GM21367 (cell line): Measurements from ENCODE around the gene CEP170.
"Not testable (repeated sequence)": the region's sequence is repeated elsewhere in the genome, so short reads cannot be mapped to it uniquely, and the experiment has no call there.

ENCODE experiments used
- ATAC-seq: cut with Tn5 transposase; IDR thresholded peaks from one replicate; pipeline ENCODE4 v1.9.1; 2021; ENCODE audit not compliant: unreplicated experiment

CEP170 gene

DNA sequence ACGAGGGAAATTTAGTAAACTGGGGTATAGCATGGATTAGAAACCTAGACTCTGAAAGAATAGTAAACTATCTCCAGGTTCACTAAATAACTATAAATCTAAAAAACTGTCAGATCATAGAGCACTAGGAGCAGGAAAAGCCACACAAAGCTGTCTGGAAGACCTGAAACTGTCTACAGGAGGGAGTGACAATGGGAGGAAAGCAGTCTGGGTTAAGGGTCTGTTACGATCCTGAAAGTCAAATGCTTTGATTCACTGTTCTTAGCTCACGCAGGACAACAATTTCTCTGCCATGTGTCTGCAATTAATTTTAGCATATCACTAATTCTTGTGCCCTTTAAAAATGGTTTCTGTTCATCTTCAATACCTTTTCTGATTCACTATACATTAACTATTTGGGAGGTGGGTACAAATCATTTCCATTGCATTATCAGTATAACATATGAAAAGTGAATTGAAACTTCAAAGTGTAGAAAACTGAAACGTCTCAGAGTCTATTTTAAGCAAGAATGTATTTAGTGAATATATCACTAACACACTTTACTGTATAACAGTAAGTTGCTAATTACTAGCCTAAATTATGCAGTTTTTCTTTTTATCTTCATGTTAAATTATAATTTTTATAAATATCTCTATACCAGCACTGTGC is 18.4 kb downstream of the CEP170 start:
- ATAC-seq = peak; percentile 67

DNA sequence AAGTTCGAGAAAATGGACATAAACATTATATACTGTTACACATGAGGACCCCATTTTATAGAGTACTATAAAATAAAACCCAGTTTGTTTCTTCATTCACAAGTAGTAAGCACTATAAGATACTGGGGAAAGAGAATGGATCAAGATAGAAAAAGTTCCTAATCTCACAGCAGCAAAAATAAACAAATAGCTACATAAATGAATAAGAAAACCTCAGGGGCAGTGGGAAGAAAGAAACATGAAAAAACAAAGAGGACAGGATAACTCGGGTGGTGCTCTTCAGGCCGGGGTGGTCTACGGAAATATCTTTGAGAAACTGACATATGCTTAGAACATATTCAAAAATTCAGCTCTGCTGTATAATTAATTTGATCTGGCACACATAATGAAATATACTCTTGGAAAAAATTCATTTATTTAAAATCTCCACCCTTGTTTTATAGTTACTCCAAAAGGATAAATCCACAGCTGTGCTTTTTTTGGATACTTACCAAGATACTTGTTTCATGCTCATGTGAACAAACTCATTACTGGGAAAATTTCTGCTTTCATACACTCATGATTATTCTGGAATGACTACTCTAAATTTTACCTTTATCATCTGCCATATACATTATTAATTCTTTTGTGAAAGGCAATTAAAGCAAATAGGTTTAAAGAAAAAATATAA is 20.0 kb downstream of the CEP170 start:
- ATAC-seq = no peak

DNA sequence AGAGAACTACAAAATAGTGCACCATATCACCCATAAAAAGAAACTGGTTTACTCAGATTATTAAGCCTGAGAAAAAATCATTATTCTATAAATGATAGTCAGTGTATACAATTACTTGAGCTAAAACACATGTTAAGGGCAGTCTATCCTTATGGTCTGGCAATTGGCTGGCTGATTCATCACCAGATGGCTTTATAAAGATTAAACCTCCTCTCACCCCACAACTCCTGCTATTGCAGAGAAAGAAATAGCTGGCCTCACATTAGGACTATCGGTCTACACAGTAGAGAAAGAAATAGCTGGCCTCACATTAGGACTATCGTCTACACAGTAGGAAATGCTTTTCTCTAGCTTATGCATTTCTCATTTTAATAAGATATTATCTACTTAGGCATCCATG is 21.2 kb downstream of the CEP170 start:
- no peak for ATAC-seq

DNA sequence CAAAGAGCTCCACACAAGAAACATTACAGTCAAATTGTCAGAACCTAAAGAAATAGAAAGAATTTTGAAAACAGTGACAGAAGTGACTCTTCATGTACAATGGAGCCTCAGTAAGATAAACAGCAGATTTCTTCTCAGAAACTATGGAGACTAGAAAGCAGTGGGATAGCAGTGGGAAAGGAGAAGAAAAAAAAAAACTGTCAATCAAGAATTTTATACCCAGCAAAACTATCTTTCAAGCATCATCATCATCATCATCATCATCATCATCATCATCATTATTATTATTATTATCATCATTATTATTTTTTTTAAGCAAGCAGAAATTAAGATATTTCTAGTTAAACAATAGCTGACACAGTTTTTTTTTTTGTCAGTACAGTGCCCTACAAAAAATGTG is 24.2 kb downstream of the CEP170 start:
- no peak for ATAC-seq

DNA sequence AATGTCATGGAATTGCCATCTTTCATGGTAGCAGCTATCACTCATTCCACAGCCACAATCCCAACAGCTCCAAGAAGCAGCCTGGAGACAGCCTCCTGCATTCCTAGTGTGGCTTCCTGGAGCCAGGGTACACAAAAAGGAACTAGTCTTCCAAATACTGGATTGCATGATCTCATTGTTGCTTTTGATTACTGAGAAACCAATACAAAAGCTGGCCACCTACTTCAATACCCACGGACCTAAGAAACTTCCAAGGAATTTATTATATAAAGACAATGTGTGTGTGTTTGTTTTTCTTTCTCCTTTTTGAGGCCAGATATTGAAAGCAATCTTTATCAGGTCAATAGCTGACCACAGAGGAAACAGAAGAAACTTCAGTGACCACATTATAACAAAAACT is 25.6 kb downstream of the CEP170 start:
- ATAC-seq = no peak

DNA sequence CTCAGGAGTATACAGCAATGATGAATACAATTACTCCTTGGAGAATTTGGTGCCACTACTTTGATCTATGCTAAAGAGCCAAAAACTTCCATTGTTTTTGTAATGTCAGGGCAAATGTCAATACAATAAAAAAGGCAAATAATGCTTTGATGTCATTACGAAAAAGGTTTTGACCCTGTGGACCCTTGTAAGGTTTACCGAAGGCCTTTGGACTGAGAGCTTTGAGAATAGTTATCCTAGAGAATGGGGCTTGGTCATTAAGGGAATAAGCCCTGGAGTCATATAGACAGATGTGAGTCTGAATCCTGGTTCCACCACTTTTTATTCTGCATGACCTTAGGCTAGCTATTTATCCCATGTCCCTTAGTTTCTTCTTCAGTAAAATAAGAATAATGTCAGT is 27.5 kb downstream of the CEP170 start:
- no peak for ATAC-seq

DNA sequence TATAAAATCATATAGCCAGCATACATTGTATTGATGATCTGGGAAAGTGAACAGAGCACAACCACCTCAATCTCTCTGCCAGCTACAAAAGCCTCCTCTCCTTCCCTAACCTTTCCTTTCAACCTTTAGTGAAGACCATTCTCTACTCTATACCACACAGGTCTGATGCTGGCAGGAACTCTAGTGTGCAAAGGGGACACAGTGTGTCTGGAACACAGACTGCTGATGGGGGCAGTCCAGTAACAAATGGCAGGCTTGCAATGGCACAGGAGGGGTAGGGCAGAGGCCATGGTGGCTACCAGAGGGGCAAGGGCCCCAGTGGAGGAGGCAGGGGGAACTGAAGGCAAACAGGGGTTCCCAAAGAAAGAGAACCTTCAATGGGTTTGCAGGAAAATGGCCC is 37.0 kb downstream of the CEP170 start:
- no peak for ATAC-seq

DNA sequence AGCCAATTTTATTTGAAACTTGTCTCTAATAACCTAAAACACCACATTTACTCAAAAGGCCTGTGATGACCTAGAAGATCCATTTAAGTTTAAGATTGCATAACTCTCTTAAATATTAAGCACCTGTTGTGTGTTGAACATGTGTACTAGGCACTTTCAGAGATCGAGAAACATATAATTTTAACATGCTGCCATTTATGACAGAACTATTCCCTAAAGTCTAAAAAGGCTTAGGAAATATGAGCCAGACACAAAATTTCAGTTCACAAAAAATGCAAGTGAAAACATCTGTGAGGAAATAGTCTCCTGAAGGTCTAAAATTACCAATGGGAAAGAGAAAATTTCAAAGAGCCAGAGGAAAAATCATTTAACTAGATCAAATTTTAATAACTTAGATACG is 37.7 kb downstream of the CEP170 start:
- no peak for ATAC-seq

DNA sequence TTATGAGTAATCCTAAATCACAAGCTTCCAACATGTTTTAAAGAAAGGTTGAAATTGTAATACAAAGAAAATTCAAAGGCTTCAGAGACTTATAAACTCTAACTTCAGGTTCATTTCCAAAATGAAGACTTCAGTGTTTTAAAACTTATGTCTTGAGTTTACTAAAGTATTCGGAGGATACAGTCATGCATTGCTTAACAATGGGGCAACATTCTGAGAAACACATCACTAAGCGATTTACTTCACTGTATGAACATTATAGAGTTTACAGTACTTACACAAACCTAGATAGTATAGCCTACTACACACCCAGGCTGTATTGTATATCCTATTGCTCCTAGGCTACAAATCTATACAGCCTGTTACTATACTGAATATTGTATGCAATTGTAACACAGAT is 38.3 kb downstream of the CEP170 start:
- no peak for ATAC-seq

DNA sequence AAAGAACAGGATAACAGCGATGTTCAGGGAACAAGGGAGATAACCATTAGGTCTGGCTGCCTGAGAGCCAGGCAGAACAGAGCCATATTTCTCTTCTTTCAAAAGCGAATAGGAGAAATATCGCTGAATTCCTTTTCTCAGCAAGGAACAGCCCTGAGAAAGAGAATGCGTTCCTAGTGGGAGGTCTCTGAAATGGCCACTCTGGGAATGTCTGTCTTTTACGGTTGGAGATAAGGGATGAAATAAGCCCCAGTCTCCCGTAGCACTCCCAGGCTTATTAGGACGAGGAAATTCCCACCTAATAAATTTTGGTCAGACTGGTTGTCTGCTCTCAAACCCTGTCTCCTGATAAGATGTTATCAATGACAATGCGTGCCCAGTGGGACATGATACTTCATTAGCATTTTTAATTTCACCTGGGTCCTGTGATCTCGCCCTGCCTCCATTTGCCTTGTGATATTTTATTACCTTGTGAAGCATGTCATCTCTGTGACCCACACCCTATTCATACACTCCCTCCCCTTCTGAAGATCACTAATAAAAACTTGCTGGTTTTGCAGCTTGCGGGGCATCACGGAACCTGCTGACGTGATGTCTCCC is 39.7 kb downstream of the CEP170 start:
- not testable (repeated sequence) for ATAC-seq

DNA sequence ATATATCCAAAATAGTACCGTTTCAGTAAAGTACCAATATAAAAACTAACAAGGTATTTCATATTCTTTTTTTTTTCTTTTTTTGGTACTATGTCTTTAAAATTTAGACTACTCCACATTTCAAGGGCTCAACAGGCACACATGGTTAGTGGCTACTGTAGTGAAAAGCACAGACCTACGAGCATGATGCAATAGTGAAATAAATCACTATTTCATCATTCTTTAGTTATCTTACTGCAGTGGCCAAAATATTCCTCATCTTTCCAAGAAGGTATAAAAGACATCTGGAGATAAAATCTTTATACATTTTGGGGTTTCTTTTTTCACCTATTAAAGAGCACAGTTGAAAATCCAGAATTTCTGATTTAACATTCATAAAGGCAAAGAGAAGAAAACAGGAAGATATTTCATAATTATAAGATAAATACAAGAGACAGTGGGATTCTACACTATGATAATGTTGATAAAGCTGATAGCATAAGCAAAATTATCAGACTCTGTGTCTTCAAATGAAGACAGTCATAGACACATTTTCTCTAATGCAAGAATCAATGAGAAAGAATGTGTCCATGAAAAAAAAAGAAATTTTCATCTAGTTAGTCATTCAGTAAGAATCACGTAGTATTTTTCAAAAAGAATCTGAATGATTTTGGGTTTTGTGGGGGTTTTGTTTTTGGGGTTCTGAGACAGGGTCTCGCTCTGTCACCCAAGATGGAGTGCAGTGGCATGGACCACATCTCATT is 41.9 kb downstream of the CEP170 start:
- no peak for ATAC-seq

DNA sequence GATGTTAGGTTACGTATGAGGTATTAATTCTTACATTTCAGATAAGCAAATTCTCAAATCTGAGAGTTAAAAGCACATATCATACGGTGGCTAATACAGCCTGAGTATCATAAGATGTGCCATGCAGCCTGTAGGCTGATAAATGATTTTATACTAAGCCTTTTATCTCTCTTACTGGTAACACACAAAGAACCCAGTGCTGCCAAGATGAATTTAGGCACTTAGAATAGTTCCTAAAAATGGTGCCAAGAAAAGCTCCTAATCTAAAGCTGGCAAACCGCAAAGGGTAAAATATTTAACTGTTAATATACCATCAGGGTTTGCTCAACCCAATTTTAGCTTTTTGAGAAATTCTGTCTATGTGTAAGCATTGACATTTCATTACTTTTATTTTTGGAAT is 43.1 kb downstream of the CEP170 start:
- not testable (repeated sequence) for ATAC-seq

DNA sequence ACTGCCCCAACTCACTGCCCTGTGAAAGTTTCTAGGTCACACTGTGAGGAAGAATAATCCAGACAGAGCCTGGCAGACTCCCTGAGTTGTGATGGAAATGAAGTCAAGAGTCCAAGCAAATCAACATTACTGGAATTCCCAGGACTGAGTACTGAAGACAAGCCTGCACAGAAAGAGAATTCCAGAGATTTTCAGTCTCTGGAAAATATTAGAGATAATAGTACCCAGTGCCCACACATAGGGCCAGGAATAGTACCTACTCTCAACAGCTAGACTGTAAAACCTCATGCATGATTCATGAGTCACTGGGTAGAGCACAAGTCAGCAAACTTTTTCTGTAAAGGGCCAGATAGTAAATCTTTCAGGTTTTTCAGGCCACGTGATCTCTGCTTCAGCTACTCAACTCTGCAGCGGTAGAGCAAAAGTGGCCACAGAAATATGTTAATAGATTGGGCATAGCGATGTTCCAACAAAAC is 50.0 kb downstream of the CEP170 start:
- ATAC-seq = not testable (repeated sequence)

DNA sequence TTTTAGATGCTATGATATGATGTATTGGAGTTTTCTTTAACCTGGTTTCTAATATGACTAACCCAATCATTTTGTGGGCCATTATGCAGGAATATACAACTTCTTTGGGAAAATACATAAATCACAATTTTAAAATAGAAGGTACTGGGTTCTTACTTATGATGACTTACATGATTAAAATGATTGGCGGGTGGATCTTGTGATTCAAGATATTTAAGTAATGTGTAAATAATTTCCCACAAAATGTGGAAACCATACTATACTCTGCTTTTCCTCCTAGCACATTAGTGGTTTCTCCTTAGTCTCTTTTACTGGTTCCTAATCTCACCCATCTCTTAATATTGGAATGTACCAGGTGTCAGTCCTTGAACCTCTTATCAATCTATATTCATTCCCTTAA is 50.7 kb downstream of the CEP170 start:
- ATAC-seq = not testable (repeated sequence)

DNA sequence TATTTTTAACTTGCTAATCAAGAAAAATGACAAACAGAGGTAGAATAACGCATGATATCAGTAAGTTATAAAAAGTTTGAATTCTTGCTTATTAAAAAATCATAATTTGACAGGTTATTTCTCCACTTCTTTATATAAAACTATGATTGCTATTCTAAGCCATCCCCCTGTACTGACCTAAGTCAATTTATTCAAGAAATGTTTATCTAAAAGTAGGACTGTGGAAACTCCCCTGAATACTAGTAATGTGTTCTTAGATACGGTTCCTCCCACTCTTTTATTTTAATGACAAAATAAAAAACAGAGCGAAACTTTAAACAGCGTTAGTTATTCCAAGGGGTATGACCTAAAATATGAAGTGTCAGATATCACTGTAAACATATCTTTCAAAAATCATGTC is 51.9 kb downstream of the CEP170 start:
- not testable (repeated sequence) for ATAC-seq

DNA sequence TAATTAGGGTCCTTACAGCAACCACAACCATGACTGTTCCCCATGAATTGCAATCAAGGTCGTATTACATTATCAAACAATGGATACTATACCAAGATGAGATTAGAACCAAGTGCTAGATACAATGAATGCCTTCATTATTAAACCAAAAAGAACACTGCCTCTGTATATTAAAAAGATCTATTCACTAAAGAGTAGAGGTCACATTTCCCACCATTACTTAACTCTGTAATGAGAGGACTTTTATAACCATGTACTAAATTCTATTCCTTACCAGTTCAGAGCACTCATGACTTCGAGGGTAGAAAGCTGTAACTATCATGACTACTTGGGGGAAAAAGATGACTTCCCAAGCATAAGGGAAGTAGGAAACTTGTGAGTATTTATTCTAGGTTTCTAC is 53.8 kb downstream of the CEP170 start:
- not testable (repeated sequence) for ATAC-seq

DNA sequence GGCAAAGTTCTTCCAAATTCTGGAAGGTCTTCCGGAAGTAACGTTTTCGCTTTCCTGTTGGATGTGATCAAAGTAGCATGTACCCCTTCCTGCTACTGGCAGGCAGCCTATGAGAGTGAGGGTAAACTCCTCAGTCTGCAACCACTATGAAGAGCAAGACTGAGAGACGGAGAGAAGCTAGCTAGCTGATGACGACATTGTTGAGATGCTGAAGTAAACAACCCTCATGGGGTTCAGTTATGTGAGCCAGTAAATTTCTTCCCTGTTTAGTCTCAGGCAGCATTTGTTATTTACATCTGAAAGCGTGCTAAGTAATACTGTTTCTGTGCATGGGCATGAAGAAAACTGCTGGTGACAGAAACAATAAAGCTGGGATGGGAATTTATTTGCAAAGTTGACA is 57.6 kb downstream of the CEP170 start:
- ATAC-seq = not testable (repeated sequence)

DNA sequence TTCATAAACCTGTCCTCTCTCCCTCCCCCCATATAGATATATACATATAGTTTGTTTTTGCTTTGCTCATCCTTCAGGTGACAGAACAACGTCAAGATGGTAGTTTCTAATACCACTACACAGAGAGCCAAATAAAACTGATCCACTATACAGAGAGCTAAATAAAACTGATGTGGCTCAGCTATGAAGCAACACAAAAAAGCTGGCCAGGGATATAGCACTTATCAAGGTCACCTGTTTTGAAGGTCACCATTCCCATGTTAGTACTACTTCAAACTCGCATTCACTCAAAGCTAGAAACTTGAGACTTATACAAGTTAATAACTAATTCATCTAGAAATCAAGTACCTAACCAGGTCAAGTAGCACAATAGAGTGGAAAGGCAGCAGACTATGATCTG is 61.8 kb downstream of the CEP170 start:
- ATAC-seq = not testable (repeated sequence)

DNA sequence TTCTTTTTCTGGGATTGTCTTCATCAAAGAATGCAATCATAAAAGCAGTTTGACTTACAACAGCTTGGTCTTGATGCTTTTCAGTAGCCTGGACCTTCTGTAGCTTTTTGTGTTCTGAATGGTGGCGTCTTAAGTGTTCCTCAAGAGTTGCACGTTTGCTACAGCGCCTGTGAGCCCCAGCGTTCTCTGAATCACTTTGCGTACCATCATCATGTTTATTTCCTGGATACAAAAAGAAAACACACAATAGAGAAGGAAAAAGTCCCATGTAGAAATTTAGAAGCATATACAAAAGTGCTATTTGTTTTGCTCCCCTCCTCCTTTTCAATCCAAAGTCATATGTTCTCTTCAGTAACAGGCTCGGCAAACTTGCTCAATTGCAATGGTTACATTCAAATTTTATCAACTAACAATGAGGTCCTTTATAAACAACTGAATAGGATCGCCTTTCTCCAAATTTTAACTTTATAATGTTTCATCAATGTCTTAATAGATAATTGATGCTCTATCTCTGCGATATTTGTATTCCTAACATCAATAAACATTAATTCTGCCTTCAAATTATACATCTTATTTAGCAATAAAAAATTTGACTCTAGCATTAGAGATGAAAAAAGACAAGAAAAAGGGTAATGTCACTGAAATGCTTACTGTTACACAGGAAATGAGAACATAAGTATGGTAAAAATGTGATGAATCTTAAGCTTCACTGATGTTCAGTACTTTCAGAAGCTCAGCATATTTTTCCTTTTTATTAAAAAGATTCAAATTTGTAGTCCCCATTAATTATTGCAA is 68.7 kb downstream of the CEP170 start:
- ATAC-seq = not testable (repeated sequence)

DNA sequence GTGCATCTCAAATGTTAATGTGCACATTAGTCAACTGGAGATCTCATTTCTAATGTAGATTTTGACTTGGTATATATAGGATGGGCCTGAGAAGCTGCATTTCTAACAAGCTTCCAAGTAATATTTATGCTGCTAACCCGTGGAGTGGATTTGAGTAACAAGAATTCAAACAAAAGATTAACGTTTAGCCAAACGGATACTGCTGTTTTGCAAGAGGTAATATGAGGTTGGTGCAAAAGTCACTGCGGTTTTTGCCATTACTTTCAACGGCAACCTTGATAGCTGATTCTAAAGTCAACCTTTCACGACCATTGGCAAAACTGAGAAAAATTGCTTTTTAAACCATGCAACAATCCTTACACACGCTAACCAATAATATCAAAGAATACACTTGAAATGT is 70.3 kb downstream of the CEP170 start:
- ATAC-seq = not testable (repeated sequence)

DNA sequence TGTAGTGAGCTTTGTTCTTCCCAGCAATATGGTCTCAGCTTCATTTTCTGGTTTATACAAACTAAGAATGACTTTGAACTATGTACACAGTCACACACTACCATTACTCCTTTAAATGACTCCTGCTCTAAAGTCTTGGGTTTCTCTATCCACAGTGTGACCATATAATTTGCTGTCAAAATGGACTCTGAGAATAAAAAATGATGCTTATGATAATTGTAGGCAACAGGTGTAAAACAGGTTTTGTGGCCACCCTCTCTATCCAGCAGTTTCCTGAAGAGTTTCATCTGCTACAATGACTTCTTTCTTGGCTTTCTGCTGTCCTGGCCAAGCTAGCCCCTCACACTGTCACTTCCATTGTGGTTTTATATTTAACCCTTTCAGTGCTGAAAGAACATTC is 71.4 kb downstream of the CEP170 start:
- not testable (repeated sequence) for ATAC-seq
